Endothelial cell of hepatic sinusoid (primary cell): ENCODE results near the gene RICTOR.

Source experiments
- in situ Hi-C: cut with HindIII; loops from 2 replicates; pipeline ENCODE4 v1.10.0; 2017; ENCODE audit warnings: low sequenced_read_pairs

RICTOR gene

GRCh38 chr5:39093352-39093751 is 19.2 kb upstream of the RICTOR start:
- in situ Hi-C loops, result no loop called here

GRCh38 chr5:39092581-39093351 is 18.6 kb upstream of the RICTOR start:
- in situ Hi-C loops, result no loop called here

- in situ Hi-C loops, result no loop called here
These were observed 17.9 kb upstream of the RICTOR start for GRCh38 chr5:39091940-39092580.

GRCh38 chr5:39083968-39084367 is 9.8 kb upstream of the RICTOR start:
- in situ Hi-C loops, result no loop called here

- in situ Hi-C loops, result no loop called here
These were observed 8.8 kb upstream of the RICTOR start for GRCh38 chr5:39082995-39083394.

- in situ Hi-C loops, result no loop called here
These were observed 6.5 kb upstream of the RICTOR start for GRCh38 chr5:39080597-39081204.

- in situ Hi-C loops, result no loop called here
These were observed 6.0 kb upstream of the RICTOR start for GRCh38 chr5:39080168-39080567.

GRCh38 chr5:39079147-39079546 is 4.9 kb upstream of the RICTOR start:
- in situ Hi-C loops, result no loop called here

GRCh38 chr5:39076757-39077728 is 2.8 kb upstream of the RICTOR start:
- in situ Hi-C loops, result no loop called here

- in situ Hi-C loops, result no loop called here
These were observed 2.0 kb upstream of the RICTOR start for GRCh38 chr5:39076101-39076756.

GRCh38 chr5:39073767-39074016 is 507 bp downstream of the RICTOR start:
- in situ Hi-C loops, result no loop called here

GRCh38 chr5:39072925-39073766 is 1.1 kb downstream of the RICTOR start:
- in situ Hi-C loops, result no loop called here

- in situ Hi-C loops, result no loop called here
These were observed 6.1 kb downstream of the RICTOR start for GRCh38 chr5:39068099-39068498.

- in situ Hi-C loops, result no loop called here
These were observed 9.7 kb downstream of the RICTOR start for GRCh38 chr5:39064450-39064849.

GRCh38 chr5:39063037-39063436 is 11.2 kb downstream of the RICTOR start:
- in situ Hi-C loops, result no loop called here

GRCh38 chr5:39062530-39062929 is 11.7 kb downstream of the RICTOR start:
- in situ Hi-C loops, result no loop called here

GRCh38 chr5:39062104-39062503 is 12.1 kb downstream of the RICTOR start:
- in situ Hi-C loops, result no loop called here

- in situ Hi-C loops, result no loop called here
These were observed 15.1 kb downstream of the RICTOR start for GRCh38 chr5:39059064-39059463.

- in situ Hi-C loops, result no loop called here
These were observed 15.8 kb downstream of the RICTOR start for GRCh38 chr5:39058178-39058921.
